Mesodermal cell (in vitro differentiated cells): ENCODE measurements around the gene CALHM3.
A peak's percentile ranks its signal among the peaks of the same experiment; 100 is the strongest.

ENCODE experiments used
- H3K27ac ChIP-seq: 2 replicates; pipeline ENCODE4 v1.7.0; 2013; ENCODE audit warnings: mild to moderate bottlenecking, low read depth, low read length, moderate library complexity; ENCODE audit not compliant: severe bottlenecking
- H3K36me3 ChIP-seq: 2 replicates; pipeline ENCODE4 v1.7.1; 2013; ENCODE audit warnings: mild to moderate bottlenecking, low read length, moderate library complexity; ENCODE audit not compliant: control insufficient read depth, insufficient read depth
- H3K4me1 ChIP-seq: one replicate; pipeline ENCODE4 v1.7.1; 2013; ENCODE audit warnings: mild to moderate bottlenecking, low read length; ENCODE audit not compliant: insufficient read depth, control insufficient read depth, poor library complexity, severe bottlenecking
- H3K4me3 ChIP-seq: 2 replicates; pipeline ENCODE4 v1.7.0; 2013; ENCODE audit warnings: low read length, control low read depth, mild to moderate bottlenecking; ENCODE audit not compliant: insufficient read depth, poor library complexity, severe bottlenecking; ENCODE audit errors: extremely low read depth
- H3K9me3 ChIP-seq: 2 replicates; pipeline ENCODE4 v1.7.1; 2013; ENCODE audit warnings: mild to moderate bottlenecking, low read length, moderate library complexity; ENCODE audit not compliant: control insufficient read depth
- WGBS, 2 experiments: methylation state at CpG; one replicate each; pipeline ENCODE4 v1.1.5; 2013; ENCODE audit warnings: missing lambda C conversion rate in 2 of 2; ENCODE audit not compliant: insufficient coverage in 2 of 2; 5-methylcytosine and 5-hydroxymethylcytosine counted together

CALHM3 gene

GRCh38 chr10:103449208-103450144, 29.6 kb downstream of the CALHM3 start:
- H3K27ac ChIP-seq: no peak overlapping the region
- peaks cover 6% of the 10 kb centered on the region for H3K4me1 ChIP-seq
- no peak overlapping the region for H3K4me3 ChIP-seq
- peaks cover 41% of the 10 kb centered on the region for H3K36me3 ChIP-seq
- 94 to 95% methylated on average over 32 to 34 of the region's 34 CpGs for WGBS, 2 experiments
- H3K9me3 ChIP-seq: no peaks in the 10 kb centered on the region

GRCh38 chr10:103448746-103449145, 30.3 kb downstream of the CALHM3 start:
- Histone ChIP-seq H3K36me3 (peaks cover 49% of the 10 kb centered on the region), H3K27ac (no peak overlapping the region), H3K4me1 (peaks cover 6% of the 10 kb centered on the region), H3K4me3 (no peak overlapping the region), H3K9me3 (no peaks in the 10 kb centered on the region)
- 80 to 86% methylated on average over 1 of the region's 1 CpG for WGBS, 2 experiments

GRCh38 chr10:103447187-103447586, 31.9 kb downstream of the CALHM3 start:
- H3K4me1 ChIP-seq: peaks cover 9% of the 10 kb centered on the region
- WGBS, 2 experiments: 97 to 99% methylated on average over 19 to 23 of the region's 23 CpGs

GRCh38 chr10:103445767-103446567, 33.1 kb downstream of the CALHM3 start:
- 89 to 98% methylated on average over 9 to 10 of the region's 12 CpGs for WGBS, 2 experiments
- Histone ChIP-seq H3K36me3 (peaks cover 76% of the 10 kb centered on the region), H3K9me3 (no peaks in the 10 kb centered on the region), H3K4me1 (peaks cover 15% of the 10 kb centered on the region), H3K27ac (no peak overlapping the region), H3K4me3 (no peak overlapping the region)

More at GRCh38 chr10:103447187-103447586, 31.9 kb downstream of the CALHM3 start:
- H3K9me3 ChIP-seq: no peaks in the 10 kb centered on the region
- peaks cover 64% of the 10 kb centered on the region for H3K36me3 ChIP-seq
- H3K4me3 ChIP-seq: no peak overlapping the region
- no peak overlapping the region for H3K27ac ChIP-seq

- Histone ChIP-seq H3K4me1 (peaks cover 17% of the 10 kb centered on the region), H3K4me3 (no peak overlapping the region), H3K9me3 (no peaks in the 10 kb centered on the region), H3K27ac (no peak overlapping the region), H3K36me3 (peaks cover 81% of the 10 kb centered on the region)
- WGBS, 2 experiments: 96 to 98% methylated on average over 5 to 7 of the region's 9 CpGs
Observed at GRCh38 chr10:103445366-103445765, 33.7 kb downstream of the CALHM3 start.

- 94 to 97% methylated on average over 7 to 8 of the region's 10 CpGs for WGBS, 2 experiments
- H3K4me1 ChIP-seq: peaks cover 17% of the 10 kb centered on the region
- peaks cover 85% of the 10 kb centered on the region for H3K36me3 ChIP-seq
- H3K27ac ChIP-seq: no peak overlapping the region
- H3K4me3 ChIP-seq: no peak overlapping the region
- no peaks in the 10 kb centered on the region for H3K9me3 ChIP-seq
Observed at GRCh38 chr10:103444478-103444877, 34.6 kb downstream of the CALHM3 start.

GRCh38 chr10:103443475-103444185, 35.4 kb downstream of the CALHM3 start:
- no peak overlapping the region for H3K4me3 ChIP-seq
- peaks cover 90% of the 10 kb centered on the region for H3K36me3 ChIP-seq
- no peaks in the 10 kb centered on the region for H3K9me3 ChIP-seq
- peaks cover 17% of the 10 kb centered on the region for H3K4me1 ChIP-seq
- no peak overlapping the region for H3K27ac ChIP-seq
- 97% methylated on average over 20 to 23 of the region's 23 CpGs for WGBS, 2 experiments

GRCh38 chr10:103442031-103442461, 37.0 kb downstream of the CALHM3 start:
- Histone ChIP-seq H3K4me3 (no peak overlapping the region), H3K4me1 (peaks cover 14% of the 10 kb centered on the region), H3K36me3 (peaks cover 95% of the 10 kb centered on the region), H3K27ac (peak overlapping the region; percentile 46), H3K9me3 (no peaks in the 10 kb centered on the region)
- WGBS, 2 experiments: 91 to 98% methylated on average over 11 to 12 of the region's 13 CpGs

GRCh38 chr10:103441611-103442010, 37.4 kb downstream of the CALHM3 start:
- peak overlapping the region; percentile 46 for H3K27ac ChIP-seq
- H3K4me1 ChIP-seq: peaks cover 14% of the 10 kb centered on the region

GRCh38 chr10:103441206-103441605, 37.8 kb downstream of the CALHM3 start:
- H3K36me3 ChIP-seq: peaks cover 96% of the 10 kb centered on the region
- no peak overlapping the region for H3K27ac ChIP-seq
- WGBS, 2 experiments: 89 to 95% methylated on average over 3 to 4 of the region's 8 CpGs

More at GRCh38 chr10:103441611-103442010, 37.4 kb downstream of the CALHM3 start:
- WGBS, 2 experiments: 96 to 97% methylated on average over 6 to 8 of the region's 8 CpGs
- H3K36me3 ChIP-seq: peaks cover 96% of the 10 kb centered on the region
- H3K4me3 ChIP-seq: no peak overlapping the region
- H3K9me3 ChIP-seq: no peaks in the 10 kb centered on the region

More at GRCh38 chr10:103441206-103441605, 37.8 kb downstream of the CALHM3 start:
- H3K9me3 ChIP-seq: no peaks in the 10 kb centered on the region
- H3K4me3 ChIP-seq: no peak overlapping the region
- H3K4me1 ChIP-seq: peaks cover 14% of the 10 kb centered on the region
